ENCODE results near the gene TMEM223.

GRCh38 chr11:62811659-62812058, 19.9 kb upstream of the TMEM223 start:
- TF ChIP-seq CTCF (IDR thresholded peaks at IDR 0.05) = no peak
- no peak for TF ChIP-seq POLR2A (IDR thresholded peaks at IDR 0.05)

All from uterus (tissue), 2 donors.